ENCODE results near the gene DDTL.
"Not testable (repeated sequence)": the region's sequence is repeated elsewhere in the genome, so short reads cannot be mapped to it uniquely, and the experiment has no call there.

The DDTL gene

GRCh38 chr22:23966568-23966967, at the start of gene DDTL:
TSS of gene DDTL (plus strand) at chr22:23966888. CDS start at chr22:23966915, 27 bp downstream.
- DNase-seq, result not testable (repeated sequence)

DNA sequence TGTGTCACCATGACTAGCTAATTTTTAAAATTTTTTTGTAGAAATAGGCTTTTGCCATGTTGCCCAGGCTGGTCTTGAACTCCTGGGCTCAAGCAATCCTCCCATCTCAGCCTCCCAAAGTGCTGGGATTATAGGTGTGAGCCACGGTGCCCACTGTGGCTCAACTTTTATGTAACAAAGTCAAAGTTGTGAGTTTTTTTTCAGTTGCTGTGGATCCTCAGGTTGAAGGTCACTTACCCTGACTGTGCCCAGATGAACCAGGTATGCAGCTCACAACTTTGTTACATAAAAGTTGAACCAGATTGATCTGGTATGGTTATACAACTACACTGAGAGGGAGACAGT, 46.4 kb upstream of the DDTL start:
- DNase-seq, result not testable (repeated sequence)

- not testable (repeated sequence) for DNase-seq
These were observed 45.0 kb upstream of the DDTL start for GRCh38 chr22:23921586-23922201.

DNA sequence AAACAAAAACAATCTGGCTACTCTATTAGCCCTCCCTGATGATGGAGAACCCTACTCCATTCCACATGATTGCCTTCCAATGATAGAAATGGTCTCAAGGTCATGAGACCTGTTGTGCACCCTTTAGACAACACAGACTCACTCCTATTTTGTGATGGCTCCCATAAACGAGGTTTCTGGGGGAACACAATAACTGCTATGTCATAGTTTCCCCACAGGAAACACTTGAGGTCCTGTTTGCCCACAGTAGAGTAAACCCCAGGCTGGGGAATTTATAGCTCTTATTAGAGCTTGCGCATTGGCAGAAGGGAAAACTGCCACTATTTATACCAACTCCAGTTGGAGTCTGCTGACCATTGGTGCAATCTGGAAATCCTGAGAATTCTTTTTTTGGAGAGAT, 43.8 kb upstream of the DDTL start:
- DNase-seq, result no peak

DNA sequence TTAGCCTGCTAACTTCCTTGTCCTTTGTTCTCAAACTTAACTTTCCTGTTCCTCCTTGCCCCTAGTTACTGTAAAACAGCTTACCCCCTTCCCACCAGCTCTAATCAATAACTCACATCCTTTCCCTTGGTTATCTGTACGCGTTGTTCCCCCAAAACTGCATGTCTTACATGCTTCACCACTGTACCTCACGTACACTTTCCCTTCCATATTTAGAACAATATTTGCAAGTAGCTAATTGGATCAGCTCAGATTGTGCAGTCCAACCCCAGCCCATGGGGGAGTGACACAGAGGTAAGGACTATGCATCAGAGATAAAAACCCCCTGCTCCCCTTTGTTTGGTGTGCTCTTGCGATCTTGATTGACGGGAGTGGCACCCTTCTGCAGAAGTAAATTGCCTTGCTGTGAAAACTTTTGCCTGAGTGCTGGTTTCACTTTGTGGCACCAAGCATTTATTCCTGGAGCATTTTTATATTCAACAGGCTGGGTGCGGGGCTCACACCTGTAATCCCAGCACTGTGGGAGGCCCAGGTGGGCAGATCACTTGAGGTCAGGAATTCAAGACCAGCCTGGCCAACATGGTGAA, 41.6 kb upstream of the DDTL start:
- DNase-seq, result no peak

GRCh38 chr22:23926561-23926960, 40.1 kb upstream of the DDTL start:
- no peak for DNase-seq

- no peak for DNase-seq
These were observed 28.2 kb upstream of the DDTL start for GRCh38 chr22:23938328-23939016.

DNA sequence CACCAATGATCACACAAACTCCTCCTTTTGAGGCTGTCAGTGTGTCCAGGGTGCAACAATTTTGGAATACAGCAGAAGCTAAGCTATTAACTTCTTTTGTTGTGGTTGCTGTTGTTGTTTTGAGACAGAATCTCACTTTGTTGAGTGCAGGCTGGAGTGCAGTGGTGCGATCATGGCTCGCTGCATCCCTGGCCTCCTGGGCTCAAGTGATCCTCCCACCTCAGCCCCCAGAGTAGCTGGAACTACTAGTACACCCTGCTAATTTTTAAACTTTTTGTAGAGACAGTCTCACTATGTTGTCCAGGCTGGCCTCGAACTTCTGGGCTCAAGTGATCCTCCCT, 27.7 kb upstream of the DDTL start:
- DNase-seq, result no peak

DNA sequence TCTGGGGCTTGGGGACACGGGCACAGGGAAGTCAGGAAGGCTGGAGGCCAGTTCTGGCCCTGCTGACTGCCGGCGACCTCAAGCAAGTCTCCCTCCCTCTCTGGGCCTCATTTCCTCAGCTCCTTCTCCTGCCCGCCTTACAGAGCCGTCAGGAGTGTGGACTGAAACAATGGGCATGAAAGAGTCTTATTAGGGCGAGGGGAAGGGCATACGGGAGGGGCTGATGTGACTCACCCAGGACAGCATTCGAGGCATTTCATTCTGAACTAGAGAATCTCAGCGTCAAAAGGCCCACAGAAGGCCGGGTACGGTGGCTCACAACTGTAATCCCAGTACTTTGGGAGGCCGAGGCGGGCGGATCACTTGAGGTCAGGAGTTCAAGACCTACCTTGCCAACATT, 26.5 kb upstream of the DDTL start:
- not testable (repeated sequence) for DNase-seq

- DNase-seq, result not testable (repeated sequence)
These were observed 19.3 kb upstream of the DDTL start for GRCh38 chr22:23947391-23947790.

DNA sequence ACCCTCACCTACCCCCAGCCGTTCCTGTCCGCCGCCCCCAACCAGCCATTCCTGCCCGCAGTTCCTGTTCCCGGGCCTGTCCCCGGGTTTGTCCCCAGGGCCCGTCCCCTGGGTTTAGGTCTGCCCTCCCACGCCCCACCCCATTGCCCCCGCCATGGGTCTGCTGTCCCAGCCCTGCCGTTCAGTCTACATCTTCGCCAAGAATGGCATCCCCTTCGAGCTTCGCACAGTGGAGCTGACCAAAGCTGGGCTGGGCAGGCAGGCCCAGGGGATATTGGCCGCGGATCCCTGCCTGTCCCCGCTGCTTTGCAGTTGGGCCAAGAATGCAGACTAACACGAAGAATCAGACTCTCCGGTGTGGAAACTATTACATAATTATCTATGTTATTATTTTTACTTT, 16.9 kb upstream of the DDTL start:
- DNase-seq, result not testable (repeated sequence)

GRCh38 chr22:23951383-23951782, 15.3 kb upstream of the DDTL start:
- DNase-seq, result not testable (repeated sequence)

DNA sequence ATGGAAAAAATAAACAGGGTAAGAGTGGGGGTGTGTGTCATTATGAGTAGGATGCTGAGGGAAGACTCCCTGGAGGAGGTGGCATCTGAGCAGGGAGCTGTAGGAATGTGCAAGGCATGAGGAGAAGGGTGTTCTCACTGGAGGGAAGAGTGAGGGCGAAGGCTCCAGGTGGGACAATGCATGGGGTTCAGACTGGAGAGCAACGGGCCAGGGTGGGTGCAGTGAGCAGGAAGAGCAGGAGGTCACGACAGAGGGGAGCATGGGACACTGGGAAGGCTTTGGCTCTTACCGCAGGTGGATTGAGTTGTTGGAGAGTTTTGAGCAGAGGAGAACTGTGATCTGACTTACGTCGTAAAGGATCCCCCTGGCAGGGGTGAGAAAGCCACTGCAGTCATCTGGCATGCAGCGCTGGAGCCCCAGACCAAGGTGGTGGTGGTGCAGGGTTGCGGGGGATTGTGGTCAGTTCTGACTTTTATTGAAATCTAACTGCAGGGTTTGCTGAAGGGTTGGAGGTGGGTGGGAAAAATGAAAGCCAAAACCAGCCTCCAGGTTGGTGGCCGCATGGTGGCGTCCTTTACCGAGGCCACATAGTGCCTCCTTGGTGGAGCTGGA, 13.8 kb upstream of the DDTL start:
- not testable (repeated sequence) for DNase-seq

DNA sequence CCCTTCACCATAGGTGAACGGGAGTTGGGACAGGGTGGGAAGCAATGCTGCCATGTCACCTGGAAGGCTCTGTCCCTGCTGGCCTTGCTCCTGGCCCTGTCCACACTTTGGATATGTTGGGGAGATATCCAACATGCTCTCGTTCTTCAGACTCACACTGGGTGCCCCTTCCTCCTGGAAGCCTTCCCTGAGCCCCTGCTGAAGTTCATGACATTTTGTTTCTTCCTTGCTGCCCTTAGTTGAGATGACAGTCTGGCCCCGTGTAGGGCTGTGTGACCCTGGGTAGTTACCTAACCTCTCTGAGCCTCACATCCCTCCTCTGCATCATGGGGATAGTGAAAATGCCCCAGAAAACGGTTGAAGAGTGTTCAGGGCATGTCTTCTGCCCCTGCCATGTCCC, 13.2 kb upstream of the DDTL start:
- DNase-seq, result not testable (repeated sequence)

DNA sequence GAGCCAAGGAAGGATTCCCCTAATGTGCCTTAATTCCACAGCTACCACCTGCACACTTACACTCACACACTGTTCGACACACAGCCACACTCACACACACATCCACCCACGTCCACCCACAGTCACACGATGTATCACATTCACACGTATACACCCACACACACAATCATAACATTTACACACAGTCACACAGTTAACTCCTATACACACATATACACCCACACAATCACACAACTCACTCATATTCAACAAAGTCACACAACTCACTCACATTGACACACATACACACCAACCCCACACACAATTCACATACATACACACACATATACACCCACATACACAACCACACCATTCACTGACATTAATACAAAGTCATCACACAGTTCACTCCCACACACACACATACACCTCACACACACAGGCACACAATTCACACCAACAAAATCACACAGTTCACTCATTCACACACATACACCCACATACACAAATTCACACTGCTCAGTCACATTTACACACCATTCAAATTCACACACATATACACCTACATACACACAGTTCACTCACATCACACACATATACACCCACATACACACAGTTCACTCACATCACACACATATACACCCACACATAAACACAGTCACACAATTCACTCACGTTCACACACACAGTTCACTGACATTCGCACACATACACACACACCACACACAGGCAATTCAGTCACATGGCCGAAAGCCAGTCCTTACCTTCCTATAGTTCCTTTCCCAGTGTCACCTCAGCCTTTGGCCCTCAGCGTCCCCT, 12.3 kb upstream of the DDTL start:
- not testable (repeated sequence) for DNase-seq

DNA sequence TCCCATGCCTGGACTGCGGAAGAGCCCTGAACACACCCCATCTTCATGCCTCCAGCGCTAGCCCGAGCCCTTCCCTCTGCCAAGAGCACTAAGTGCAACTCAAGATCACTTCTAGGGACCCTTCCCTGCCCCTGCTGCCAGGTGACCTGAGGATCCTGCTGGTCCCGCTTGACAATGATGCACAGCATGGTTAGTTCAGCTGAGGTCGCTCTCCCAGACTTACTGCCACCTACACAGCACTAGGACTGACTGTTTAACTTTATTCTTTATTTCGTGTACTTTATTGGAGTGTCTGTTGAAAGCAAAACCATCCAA, 11.7 kb upstream of the DDTL start:
- DNase-seq, result not testable (repeated sequence)

GRCh38 chr22:23955886-23956285, 10.8 kb upstream of the DDTL start:
- not testable (repeated sequence) for DNase-seq

- DNase-seq, result peak; percentile 87
These were observed 10.3 kb upstream of the DDTL start for GRCh38 chr22:23956301-23956900.

GRCh38 chr22:23961084-23961771, 5.5 kb upstream of the DDTL start, which contains the start of gene GSTT2B:
TSS of gene GSTT2B (minus strand) at chr22:23961195. CDS start at chr22:23961131, 64 bp downstream.
- not testable (repeated sequence) for DNase-seq

DNA sequence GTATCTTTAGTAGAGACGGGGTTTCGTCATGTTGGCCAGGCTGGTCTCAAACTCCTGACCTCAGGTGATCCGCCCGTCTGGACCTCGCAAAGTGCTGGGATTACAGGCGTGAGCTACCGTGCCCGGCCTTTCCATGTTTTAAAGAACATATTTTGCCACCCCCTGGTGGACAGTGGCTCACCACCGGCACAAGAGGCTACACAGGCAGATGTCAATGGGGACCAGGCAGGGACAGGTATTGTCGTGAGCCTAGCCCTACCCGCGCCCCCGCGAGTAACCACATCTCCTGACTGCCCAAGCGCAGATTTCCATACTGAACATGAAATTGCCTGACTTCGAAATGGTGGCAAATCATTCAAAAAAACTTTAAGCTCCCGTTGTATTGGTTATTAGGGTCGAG, 594 bp upstream of the DDTL start:
- DNase-seq, result not testable (repeated sequence)

DNA sequence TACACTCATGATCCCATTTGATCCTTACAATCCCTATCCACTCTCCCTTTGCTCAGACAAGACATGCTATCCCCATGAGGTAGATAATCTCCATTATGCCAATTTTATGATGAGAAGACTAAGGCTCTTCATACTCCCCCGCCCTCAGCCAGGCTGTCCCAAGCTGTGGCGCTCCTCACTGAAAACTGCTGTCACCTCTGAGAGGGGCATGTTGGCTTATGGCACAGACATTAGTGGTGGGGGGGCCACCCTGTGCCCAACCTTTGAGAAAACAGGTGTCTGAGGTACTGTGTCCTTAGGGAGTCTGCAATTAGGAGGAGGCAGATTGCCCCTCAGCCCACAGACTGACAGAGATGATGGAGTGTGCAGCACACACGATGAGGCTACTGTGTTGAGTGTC, 2.4 kb downstream of the DDTL start:
- DNase-seq, result no peak

- no peak for DNase-seq
These were observed 3.5 kb downstream of the DDTL start for GRCh38 chr22:23970201-23970641.

All from activated CD8-positive, alpha-beta memory T cell treated with anti-CD3 and anti-CD28 coated beads for 24 hours (primary cell).